ENCODE data around the gene LRRC75B.
"Not testable (repeated sequence)": the region's sequence is repeated elsewhere in the genome, so short reads cannot be mapped to it uniquely, and the experiment has no call there.

DNA sequence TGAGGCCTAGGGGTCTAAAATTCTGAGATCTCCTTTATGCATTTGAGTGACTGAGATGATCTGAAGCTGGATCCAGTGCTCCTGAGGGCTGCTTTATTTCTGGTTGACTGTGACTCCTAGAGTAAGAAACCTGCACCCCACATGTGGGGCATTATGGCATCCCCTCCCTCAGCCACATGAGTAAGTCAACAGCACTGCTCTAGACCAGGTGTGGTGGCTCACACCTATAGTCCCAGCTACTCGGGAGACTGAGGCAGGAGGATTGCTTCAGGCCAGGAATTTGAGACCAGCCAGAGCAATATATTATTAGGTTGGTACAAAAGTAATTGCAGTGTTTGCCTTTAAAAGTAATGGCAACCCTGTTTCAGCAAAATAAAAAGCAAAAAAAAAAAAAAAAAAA is 49.4 kb upstream of the LRRC75B start:
- not testable (repeated sequence) for TF ChIP-seq OSR1 (CRISPR knock-in tag; IDR thresholded peaks at IDR 0.05); TCF4 (CRISPR knock-in tag; IDR thresholded peaks at IDR 0.05; ENCODE audit: borderline replicate concordance); ZNF8 (CRISPR knock-in tag; IDR thresholded peaks at IDR 0.05); ZC3H10 (CRISPR knock-in tag; IDR thresholded peaks at IDR 0.05); ZFP30 (CRISPR knock-in tag; IDR thresholded peaks at IDR 0.05); ARNTL (CRISPR knock-in tag; IDR thresholded peaks at IDR 0.05; ENCODE audit: borderline replicate concordance, low read depth); ZNF70 (CRISPR knock-in tag; IDR thresholded peaks at IDR 0.05); RARB (CRISPR knock-in tag; IDR thresholded peaks at IDR 0.05); ISL1 (CRISPR knock-in tag; IDR thresholded peaks at IDR 0.05); SNAI2 (CRISPR knock-in tag; IDR thresholded peaks at IDR 0.05); ZFP3 (CRISPR knock-in tag; IDR thresholded peaks at IDR 0.05); ESRRG (CRISPR knock-in tag; IDR thresholded peaks at IDR 0.05)
- TF ChIP-seq, protein P1, sequence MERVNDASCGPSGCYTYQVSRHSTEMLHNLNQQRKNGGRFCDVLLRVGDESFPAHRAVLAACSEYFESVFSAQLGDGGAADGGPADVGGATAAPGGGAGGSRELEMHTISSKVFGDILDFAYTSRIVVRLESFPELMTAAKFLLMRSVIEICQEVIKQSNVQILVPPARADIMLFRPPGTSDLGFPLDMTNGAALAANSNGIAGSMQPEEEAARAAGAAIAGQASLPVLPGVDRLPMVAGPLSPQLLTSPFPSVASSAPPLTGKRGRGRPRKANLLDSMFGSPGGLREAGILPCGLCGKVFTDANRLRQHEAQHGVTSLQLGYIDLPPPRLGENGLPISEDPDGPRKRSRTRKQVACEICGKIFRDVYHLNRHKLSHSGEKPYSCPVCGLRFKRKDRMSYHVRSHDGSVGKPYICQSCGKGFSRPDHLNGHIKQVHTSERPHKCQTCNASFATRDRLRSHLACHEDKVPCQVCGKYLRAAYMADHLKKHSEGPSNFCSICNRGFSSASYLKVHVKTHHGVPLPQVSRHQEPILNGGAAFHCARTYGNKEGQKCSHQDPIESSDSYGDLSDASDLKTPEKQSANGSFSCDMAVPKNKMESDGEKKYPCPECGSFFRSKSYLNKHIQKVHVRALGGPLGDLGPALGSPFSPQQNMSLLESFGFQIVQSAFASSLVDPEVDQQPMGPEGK (CRISPR knock-in tag; IDR thresholded peaks at IDR 0.05; ENCODE audit: borderline replicate concordance) = not testable (repeated sequence)
- TF ChIP-seq, protein P2, sequence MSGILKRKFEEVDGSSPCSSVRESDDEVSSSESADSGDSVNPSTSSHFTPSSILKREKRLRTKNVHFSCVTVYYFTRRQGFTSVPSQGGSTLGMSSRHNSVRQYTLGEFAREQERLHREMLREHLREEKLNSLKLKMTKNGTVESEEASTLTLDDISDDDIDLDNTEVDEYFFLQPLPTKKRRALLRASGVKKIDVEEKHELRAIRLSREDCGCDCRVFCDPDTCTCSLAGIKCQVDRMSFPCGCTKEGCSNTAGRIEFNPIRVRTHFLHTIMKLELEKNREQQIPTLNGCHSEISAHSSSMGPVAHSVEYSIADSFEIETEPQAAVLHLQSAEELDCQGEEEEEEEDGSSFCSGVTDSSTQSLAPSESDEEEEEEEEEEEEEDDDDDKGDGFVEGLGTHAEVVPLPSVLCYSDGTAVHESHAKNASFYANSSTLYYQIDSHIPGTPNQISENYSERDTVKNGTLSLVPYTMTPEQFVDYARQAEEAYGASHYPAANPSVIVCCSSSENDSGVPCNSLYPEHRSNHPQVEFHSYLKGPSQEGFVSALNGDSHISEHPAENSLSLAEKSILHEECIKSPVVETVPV (CRISPR knock-in tag; IDR thresholded peaks at IDR 0.05) = not testable (repeated sequence)

Data from SK-N-SH treated with all-trans-retinoic acid at 6 μM for 48 hours (cell line).